ENCODE measurements around the gene APOC4.

GRCh38 chr19:44905437-44906160, 36.4 kb upstream of the APOC4 start, which contains the start of gene APOE:
- peak; percentile 71; the same call in 1 of the 2 replicates for TF ChIP-seq POLR2AphosphoS5 (IDR thresholded peaks at IDR 0.05; ENCODE audit: low read depth, low read length)
- no peak for TF ChIP-seq TCF7L2 (IDR thresholded peaks at IDR 0.05; ENCODE audit: low read depth, low read length)
- TF ChIP-seq CTCF (IDR thresholded peaks at IDR 0.05), result no peak
- no peak for TF ChIP-seq SIN3A (IDR thresholded peaks at IDR 0.05; ENCODE audit: borderline replicate concordance, insufficient read depth, low read depth, low read length)

Measured in Panc1 (cell line).